GM13977 (cell line): ENCODE data around the gene GOLT1A.

Source experiments
- DNase-seq: peaks from one replicate; pipeline ENCODE4 v3.0.0; 2012; ENCODE audit warnings: low spot score
- CTCF ChIP-seq: IDR thresholded peaks from 2 replicates; pipeline ENCODE4 v1.5.1; 2012; ENCODE audit warnings: mild to moderate bottlenecking, control low read depth; ENCODE audit not compliant: insufficient read depth; ENCODE audit errors: extremely low read depth, missing control alignments
- in situ Hi-C: fragments of 300-500 bp; cut with MboI; formaldehyde crosslinking; loops from one replicate; pipeline ENCODE4 v1.12.0; 2022; ENCODE audit warnings: low sequenced_read_pairs, low pct_unique_long_range_greater_than_20kb, mixed read lengths, inconsistent platforms; ENCODE audit not compliant: unreplicated experiment

Gene GOLT1A

GRCh38 chr1:204227351-204227750 lies 13.6 kb upstream of the GOLT1A start:
- in situ Hi-C loops = no loop called here
- no peak for TF ChIP-seq CTCF
- DNase-seq = no peak

GRCh38 chr1:204225841-204226735 lies 12.3 kb upstream of the GOLT1A start:
- no peak for TF ChIP-seq CTCF
- DNase-seq = no peak
- in situ Hi-C loops = no loop called here

- TF ChIP-seq CTCF = no peak
- in situ Hi-C loops = no loop called here
- DNase-seq = no peak
Measured at GRCh38 chr1:204224655-204225054, 10.9 kb upstream of the GOLT1A start.

GRCh38 chr1:204223129-204223860 lies 9.5 kb upstream of the GOLT1A start:
- no peak for DNase-seq

GRCh38 chr1:204222764-204223055 lies 8.9 kb upstream of the GOLT1A start:
- TF ChIP-seq CTCF = no peak
- no peak for DNase-seq
- in situ Hi-C loops = no loop called here

More at GRCh38 chr1:204223129-204223860, 9.5 kb upstream of the GOLT1A start:
- no peak for TF ChIP-seq CTCF
- in situ Hi-C loops = no loop called here

- DNase-seq = no peak
- in situ Hi-C loops = no loop called here
- no peak for TF ChIP-seq CTCF
Measured at GRCh38 chr1:204222006-204222763, 8.4 kb upstream of the GOLT1A start.
